Mammary epithelial cell (primary cell): ENCODE data around the gene YIF1B.

Experiments used
- EZH2 ChIP-seq: IDR thresholded peaks from 2 replicates; pipeline ENCODE4 v1.6.1; 2012; ENCODE audit warnings: low read length, inconsistent platforms, borderline replicate concordance
- TF ChIP-seq, protein P1 (sequence below), 2 donors: IDR thresholded peaks in 1 of 2; conservative IDR thresholded peaks in 1 of 2; 2 replicates each; pipeline ENCODE4 v1.5.1; 2011 to 2012; ENCODE audit warnings: inconsistent platforms in 2 of 2, low read length in 2 of 2, mild to moderate bottlenecking in 2 of 2, control low read depth in 1 of 2, low read depth in 1 of 2; ENCODE audit not compliant: insufficient read depth in 1 of 2; ENCODE audit errors: extremely low read depth in 1 of 2

DNA sequence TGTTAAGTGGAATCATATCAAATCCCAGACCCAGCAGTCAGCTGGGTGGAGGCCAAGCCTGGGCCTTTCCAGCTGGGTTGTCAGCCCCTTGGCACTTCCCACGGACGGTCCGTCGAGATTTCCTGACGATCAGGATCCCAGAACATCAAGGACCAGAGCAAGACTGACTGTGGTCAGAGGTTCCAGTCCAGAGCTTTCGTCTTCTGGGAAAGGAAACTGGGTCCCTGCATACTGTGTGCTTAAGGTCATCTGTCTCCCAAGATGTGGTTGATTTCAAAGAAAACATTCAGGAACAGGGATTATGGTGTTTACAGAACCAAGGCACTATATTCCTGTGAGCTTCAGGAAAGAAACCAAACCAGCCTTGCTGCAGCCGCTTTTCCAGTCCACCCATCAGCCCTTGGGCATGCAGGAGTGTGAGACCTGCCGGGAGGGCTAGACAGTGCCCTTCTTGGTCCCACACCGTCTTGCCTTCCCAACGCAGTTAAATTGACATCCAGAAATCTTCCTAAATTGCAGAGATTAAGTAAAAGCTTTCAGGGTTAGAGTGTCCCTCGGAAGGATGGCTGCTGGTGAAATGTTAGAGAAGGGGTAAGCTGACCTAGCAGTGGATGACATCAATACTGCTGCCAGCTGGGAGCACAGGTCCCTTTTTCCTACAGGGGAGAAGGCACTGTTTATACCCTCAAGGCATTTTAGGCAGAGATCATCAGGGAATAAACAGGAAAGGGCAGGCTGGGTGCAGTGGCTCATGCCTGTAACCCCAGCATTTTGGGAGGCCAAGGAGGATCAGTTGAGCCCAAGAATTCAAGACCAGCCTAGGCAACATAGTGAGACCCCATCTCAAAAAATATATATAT is 16.7 kb downstream of the YIF1B start:
- TF ChIP-seq, protein P1, sequence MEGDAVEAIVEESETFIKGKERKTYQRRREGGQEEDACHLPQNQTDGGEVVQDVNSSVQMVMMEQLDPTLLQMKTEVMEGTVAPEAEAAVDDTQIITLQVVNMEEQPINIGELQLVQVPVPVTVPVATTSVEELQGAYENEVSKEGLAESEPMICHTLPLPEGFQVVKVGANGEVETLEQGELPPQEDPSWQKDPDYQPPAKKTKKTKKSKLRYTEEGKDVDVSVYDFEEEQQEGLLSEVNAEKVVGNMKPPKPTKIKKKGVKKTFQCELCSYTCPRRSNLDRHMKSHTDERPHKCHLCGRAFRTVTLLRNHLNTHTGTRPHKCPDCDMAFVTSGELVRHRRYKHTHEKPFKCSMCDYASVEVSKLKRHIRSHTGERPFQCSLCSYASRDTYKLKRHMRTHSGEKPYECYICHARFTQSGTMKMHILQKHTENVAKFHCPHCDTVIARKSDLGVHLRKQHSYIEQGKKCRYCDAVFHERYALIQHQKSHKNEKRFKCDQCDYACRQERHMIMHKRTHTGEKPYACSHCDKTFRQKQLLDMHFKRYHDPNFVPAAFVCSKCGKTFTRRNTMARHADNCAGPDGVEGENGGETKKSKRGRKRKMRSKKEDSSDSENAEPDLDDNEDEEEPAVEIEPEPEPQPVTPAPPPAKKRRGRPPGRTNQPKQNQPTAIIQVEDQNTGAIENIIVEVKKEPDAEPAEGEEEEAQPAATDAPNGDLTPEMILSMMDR (conservative IDR thresholded peaks at IDR 0.05 in 1 of 2, IDR thresholded peaks at IDR 0.05 in 1 of 2; ENCODE audit: extremely low read depth in 1 of 2, insufficient read depth in 1 of 2, low read depth in 1 of 2, low read length in 2 of 2): no peak
- TF ChIP-seq EZH2: no peak
